ENCODE measurements around the gene APC.
A peak's percentile ranks its signal among the peaks of the same experiment; 100 is the strongest.
"Not testable (repeated sequence)": the region's sequence is repeated elsewhere in the genome, so short reads cannot be mapped to it uniquely, and the experiment has no call there.

The APC gene

DNA sequence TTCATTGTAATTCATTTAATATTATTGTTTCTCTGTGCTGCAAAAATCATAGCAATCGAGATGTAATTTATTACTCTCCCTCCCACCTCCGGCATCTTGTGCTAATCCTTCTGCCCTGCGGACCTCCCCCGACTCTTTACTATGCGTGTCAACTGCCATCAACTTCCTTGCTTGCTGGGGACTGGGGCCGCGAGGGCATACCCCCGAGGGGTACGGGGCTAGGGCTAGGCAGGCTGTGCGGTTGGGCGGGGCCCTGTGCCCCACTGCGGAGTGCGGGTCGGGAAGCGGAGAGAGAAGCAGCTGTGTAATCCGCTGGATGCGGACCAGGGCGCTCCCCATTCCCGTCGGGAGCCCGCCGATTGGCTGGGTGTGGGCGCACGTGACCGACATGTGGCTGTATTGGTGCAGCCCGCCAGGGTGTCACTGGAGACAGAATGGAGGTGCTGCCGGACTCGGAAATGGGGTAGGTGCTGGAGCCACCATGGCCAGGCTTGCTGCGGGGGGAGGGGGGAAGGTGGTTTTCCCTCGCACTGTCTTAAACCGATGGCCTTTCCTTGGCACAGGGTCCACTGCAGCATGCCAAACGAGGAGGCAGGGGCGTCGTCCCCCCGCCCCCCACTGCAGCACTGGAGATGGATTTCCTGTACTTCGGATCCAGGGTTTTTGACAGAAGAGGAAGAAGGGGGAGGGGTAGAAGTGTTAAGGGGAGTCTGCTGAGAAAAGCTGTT lies at the start of gene APC:
Gene APC (plus strand): TSS at position 423 of the 728 bp plus-strand sequence. CDS start 17,006 bp downstream, outside the sequence.
- peak; percentile 80 to 83 (median 82) for DNase-seq

- DNase-seq: no peak
These were observed 48.4 kb upstream of the APC start for GRCh38 chr5:112689155-112689909.

DNA sequence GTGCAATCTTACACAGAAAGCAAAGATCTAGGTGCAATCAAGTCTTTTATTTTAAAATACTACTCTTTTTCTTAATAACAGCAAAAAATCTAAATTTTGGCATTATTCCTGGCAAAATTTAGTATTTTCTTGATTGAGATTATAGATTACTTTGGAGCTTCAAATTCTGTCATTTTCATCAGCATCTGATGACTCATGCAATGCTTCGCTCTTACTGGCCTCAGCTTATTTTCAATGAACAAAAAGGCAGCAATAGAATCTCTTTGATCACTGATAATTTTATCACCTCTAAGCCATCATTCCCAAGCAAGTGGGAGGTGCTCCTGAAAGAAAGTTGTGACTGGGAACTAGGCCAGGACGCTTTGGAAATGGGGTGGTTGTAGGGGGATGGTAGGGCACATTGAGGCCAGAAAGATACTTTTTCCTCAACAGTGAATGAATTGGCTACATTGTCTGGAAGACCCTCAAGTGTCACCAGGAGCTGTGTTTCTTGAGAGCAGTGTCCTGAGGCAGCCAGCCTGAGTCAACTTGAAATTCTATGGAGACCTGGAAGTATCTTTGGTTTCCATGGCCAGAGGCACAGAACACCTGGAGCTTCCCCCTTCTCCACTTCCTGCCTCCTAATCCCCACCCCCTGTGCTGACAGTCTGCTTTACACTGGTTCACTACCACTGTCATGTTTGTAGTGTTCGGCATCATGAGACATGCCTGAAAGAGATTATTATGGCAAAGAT lies 46.9 kb upstream of the APC start:
- no peak for DNase-seq

DNA sequence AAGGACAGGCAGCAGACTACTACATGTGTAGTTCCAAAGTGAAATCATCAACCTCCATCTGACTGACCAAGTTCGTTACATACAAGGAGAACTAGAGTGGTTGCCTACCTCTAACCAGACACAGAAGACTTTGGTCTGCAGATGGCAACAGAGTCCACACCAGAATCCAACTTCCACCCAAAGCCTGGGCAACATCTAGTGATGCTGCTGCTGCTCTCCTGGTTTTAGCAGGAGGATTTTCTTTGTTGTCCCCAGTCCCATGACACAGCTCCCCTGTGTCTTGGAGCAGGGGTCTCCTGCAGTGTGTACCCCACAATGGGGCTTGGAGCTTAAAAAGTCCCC lies 46.4 kb upstream of the APC start:
- DNase-seq: no peak

- no peak for DNase-seq
These were observed 45.9 kb upstream of the APC start for GRCh38 chr5:112691758-112692157.

DNA sequence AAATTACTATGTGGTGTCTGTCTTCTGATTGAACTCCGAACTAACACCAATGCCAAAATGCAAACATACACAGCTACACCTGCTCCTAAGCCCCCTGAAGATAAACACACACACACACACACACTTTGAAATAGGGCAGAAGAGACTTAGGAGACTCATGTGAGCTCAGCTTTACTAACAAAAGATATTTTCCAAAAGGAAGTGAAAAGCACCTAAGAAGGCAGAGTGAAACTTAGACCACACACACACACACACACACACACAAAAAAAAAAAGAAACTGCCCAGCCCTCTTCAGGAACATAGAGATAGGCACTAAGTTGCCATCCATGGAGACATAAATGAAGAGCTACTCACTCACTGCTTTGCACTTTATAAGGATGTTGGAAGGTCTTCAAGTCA lies 45.2 kb upstream of the APC start:
- no peak for DNase-seq

DNA sequence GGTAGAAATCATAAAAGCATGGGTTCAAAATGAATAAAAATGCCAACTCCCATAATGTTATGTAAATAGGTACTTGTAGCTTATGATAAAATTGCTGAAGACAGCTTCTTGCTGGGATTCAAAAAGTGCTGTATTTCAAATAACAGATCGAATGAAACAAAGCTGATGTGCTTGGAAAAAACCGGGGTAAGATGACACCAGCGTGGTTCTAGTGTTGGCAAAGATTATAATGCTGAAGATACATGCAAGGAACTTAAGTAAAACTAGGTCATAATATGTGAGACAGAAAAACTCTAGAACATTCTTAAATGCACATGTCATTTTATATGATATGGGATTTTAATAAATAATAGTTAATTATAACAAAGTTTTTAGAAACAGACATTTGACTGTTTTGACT lies 44.4 kb upstream of the APC start:
- no peak for DNase-seq

DNA sequence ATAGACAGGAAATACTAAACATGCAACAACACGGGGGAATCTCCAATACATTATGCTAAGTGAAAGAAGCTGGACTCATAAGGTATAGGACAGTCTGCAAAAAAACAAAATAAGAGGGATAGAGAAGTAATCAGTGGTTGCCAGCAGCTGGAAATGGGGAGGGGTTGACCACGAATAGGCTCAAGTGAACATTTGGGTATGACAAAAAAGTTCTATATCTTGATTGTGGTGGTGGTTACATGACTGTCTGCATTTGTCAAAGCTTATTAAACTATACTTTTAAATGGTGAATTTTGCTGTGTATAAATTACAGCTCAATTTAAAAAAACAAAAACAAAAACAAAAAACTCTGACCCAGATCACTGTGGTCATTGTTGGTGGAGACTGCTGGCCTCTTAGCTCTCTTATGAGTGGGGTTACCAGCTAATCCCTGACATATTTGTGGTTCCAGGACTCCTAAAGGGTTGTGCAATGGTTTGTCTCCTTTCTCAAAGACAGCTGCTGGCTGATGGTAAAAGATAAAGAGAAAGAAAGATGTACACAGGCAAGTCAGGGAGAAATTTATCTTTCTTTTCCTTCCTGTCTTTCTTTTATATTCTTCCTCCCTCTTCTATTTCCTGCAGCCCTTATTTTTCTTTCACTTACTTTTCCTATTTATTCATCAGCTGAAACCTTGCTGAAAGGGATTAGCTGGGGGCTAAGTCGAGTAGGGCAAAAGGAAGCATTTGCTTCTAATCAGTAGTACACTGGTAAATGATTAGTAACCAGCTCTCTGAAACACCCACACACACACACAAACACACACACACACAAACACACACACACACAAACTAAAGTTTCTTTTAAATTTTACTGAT lies 42.6 kb upstream of the APC start:
- DNase-seq: no peak

GRCh38 chr5:112696786-112697185 lies 40.9 kb upstream of the APC start:
- no peak for DNase-seq

DNA sequence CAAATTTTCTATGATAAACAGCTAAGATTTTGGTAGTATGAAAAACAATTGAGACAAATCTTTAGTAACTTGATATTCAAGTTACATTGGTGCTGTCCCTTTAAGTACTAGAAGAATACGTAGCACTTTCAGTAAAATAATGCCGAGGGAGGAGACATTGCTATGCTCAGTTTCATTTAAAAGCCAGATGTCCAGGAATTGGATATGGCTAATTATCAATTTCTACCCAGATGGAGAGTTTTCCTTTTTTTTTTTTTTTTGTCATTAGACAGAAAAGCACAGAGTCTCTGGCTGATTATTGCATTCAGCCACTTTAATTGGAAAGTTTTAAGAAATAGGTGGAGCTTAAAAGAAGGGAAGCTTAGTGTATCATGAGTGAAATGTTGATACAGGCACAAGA lies 40.4 kb upstream of the APC start:
- no peak for DNase-seq

- no peak for DNase-seq
These were observed 39.9 kb upstream of the APC start for GRCh38 chr5:112697833-112698232.

GRCh38 chr5:112703866-112704820 lies 33.5 kb upstream of the APC start:
- peak in 2 of 3 experiments; percentile 3 to 10 for DNase-seq

DNA sequence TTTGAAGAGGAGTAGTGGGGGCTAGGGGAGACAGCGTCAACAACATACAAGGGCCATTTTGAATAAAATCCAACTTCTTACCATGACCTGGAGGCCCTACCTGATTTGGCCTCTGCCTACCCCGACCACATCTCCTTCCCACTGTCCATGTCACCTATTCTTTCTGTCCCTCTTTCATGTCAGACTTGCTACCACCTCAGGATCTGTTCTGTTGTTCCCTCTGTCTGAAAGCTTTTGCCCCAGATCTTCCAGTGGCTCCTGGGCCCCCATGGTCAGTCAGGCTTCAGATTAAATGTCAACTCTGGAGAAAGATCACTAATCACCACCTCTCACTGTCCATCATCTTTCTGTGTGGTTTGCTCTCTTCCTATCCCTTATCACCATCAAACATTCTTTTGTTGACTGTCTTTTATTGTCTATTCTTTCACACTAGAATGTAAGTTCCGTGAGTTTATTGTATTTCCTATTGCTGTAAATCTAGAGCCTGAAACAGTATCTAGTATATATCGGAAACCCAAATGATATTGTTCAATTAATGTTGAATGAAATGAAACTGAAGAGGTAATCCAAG lies 31.2 kb upstream of the APC start:
- no peak for DNase-seq

DNA sequence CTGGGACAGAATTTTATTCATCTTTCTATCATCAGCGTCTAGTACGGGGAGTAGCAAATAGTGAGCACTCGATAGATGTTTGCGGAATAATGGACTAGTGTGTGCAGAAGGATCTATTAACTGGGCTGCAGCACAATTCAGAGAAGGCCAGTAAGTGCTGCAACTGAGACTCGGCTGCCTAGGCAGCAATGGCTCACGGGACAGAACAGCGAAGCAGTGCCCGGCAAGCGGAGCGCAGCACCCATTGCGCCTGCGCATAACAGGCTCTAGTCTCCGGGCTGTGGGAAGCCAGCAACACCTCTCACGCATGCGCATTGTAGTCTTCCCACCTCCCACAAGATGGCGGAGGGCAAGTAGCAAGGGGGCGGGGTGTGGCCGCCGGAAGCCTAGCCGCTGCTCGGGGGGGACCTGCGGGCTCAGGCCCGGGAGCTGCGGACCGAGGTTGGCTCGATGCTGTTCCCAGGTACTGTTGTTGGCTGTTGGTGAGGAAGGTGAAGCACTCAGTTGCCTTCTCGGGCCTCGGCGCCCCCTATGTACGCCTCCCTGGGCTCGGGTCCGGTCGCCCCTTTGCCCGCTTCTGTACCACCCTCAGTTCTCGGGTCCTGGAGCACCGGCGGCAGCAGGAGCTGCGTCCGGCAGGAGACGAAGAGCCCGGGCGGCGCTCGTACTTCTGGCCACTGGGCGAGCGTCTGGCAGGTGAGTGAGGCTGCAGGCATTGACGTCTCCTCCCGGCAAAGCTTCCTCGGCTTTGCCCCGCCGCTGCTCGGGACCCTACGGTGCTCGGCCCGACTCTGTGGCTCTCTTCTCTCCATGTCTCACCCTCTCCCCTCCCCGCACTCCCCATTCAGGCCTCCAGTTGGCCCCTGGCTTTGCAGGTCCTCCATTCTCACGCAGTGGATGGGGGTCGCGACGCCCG lies 30.2 kb upstream of the APC start:
- peak; percentile 93 to 99 (median 97) for DNase-seq

DNA sequence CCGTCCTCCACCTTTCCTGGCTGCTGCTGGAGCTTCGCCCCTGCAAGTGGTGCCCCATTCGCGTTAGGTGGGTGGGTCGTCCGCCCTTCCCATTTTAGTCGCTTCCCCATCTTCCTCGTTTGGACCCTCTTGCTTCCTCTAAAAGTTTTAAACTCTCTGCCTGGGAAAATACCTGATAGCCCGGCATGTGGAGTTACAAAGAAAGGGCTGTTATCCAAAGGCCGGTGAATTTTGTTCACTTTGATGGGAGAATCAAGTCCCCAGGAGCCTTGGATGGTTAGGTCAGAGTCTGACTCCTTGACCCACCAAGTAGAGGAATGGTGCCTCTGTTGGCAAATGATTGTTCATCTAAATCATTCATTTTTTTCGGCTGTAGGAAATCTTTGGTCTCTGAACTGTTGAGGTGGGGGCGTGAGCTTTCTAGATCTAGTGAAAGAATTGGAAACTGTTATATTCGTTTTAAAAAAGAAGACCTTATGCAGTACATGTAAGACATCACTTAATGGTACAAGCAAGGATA lies 29.5 kb upstream of the APC start:
- DNase-seq: peak in 1 of 3 experiments; percentile 23

DNA sequence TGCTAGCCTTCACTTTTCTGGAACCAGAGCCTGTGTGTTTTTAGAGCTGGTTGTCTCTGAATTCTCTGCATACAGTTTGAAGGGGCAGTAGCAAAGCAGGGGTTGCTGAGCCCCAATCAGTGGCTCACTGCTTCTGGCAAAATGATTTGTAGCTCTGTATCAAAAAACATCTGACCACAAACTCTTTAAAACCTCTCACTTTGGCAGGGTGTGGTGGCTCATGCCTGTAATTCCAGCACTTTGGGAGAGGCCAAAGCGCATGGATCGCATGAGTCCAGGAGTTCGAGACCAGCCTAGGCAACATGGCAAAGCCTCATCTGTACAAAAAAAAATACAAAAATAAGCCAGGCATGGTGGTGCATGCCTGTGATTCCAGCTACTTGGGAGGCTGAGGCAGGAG lies 28.3 kb upstream of the APC start:
- DNase-seq: no peak

DNA sequence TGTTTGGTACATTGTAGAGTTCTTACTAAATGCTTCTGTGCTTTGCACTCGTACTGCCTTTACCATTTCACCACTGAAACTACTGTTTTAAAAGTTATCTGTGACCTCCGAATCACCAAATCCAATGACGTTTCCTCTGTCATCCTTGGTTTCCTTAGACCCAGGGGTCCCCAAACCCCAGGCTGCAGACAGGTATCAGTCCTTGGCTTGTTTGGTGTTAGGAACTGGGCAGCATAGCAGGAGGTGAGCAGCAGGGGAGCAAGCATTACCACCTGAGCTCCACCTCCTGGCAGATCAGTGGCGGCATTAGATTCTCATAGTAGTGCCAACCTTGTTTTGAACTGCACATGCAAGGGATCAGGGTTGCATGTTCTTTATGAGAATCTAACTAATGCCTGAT lies 26.8 kb upstream of the APC start:
- DNase-seq: no peak

DNA sequence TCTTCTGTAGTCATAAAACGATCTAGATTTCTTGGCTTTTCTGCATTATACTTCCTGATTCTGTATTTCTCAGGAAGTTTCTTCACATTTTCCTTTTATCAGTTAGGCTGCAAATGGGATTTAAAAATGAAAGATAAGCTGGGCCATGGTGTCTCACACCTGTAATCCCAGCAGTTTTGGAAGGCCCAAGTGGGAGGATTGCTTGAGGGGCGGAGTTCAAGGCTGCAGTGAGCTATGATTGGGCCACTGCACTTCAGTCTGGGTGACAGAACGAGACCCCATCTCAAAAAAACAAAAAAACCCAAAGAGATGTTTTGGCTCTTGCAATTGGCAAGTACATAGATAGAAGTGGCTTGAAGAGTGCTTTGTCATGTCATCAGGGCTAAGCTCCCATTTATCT lies 26.2 kb upstream of the APC start:
- DNase-seq: no peak

- DNase-seq: no peak
These were observed 24.5 kb upstream of the APC start for GRCh38 chr5:112713206-112713605.

- DNase-seq: not testable (repeated sequence)
These were observed 20.8 kb upstream of the APC start for GRCh38 chr5:112716895-112717294.

Data from NCI-H1417 (cell line).